Chondrocyte (in vitro differentiated cells): ENCODE measurements around the gene EYA4. TPM values are rescaled to one million over a fixed set of nuclear protein-coding genes. Genes with fewer than 3 reads are reported as not detected.

Experiments
- DNase-seq: peaks from one replicate; pipeline ENCODE4 v3.0.0; 2021; ENCODE audit warnings: mixed read lengths, low spot score
- H3K27ac Mint-ChIP-seq: one replicate; pipeline ENCODE4 v1.8.0; 2021; ENCODE audit warnings: mild to moderate bottlenecking, moderate library complexity, mixed read lengths; ENCODE audit not compliant: unreplicated experiment
- H3K27me3 Mint-ChIP-seq: 2 replicates; pipeline ENCODE4 v1.8.0; 2021; ENCODE audit warnings: low read depth, mixed read lengths
- H3K36me3 Mint-ChIP-seq: 2 replicates; pipeline ENCODE4 v1.8.0; 2021; ENCODE audit warnings: low read depth, mixed read lengths
- H3K4me1 Mint-ChIP-seq: 2 replicates; pipeline ENCODE4 v1.8.0; 2021; ENCODE audit warnings: low read depth, mild to moderate bottlenecking, mixed read lengths
- H3K4me3 Mint-ChIP-seq: one replicate; pipeline ENCODE4 v1.8.0; 2021; ENCODE audit warnings: mild to moderate bottlenecking, moderate library complexity, mixed read lengths; ENCODE audit not compliant: unreplicated experiment
- H3K9me3 Mint-ChIP-seq: 2 replicates; pipeline ENCODE4 v1.8.0; 2021; ENCODE audit warnings: low read depth, mixed read lengths
- CTCF ChIP-seq: fragments of 200-600 bp; sonication (generic); IDR thresholded peaks from 2 replicates; pipeline ENCODE4 v1.5.0; 2021; ENCODE audit warnings: antibody characterized with exemption, mild to moderate bottlenecking, moderate library complexity
- total RNA-seq: library from RNA; stranded (reverse); gene quantifications from 3 replicates; pipeline ENCODE4 v1.2.1, GENCODE V29; 2021

The EYA4 gene
- total RNA-seq, 1 donor from 2014 or later = 7.9 TPM

DNA sequence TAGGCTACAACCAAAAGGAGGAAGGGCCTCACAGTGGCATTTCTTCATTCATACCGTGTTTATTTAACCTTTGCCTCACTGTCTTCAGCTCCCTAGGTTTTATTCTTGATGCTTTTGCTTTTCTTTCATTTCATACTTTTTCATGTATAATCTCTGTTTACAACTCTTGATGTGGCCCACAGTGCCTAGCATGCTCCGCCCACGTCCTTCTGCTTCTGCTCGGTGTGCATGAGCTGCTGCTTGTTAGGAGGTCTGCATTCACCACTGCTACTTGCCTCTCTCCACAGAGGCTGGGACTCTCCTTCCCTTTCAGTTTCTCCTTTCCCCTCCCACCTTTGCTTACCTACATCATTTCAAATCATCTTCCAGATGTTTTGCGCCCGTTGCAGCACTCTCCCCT lies 147.6 kb downstream of the EYA4 start:
- H3K4me1 Mint-ChIP-seq = peaks cover 15% of the 10 kb centered on the region
- no peak overlapping the region for H3K27ac Mint-ChIP-seq
- no peak overlapping the region for H3K4me3 Mint-ChIP-seq
- no peak for DNase-seq
- no peaks in the 10 kb centered on the region for H3K27me3 Mint-ChIP-seq
- no peaks in the 10 kb centered on the region for H3K36me3 Mint-ChIP-seq
- peaks cover 3% of the 10 kb centered on the region for H3K9me3 Mint-ChIP-seq
- TF ChIP-seq CTCF = no peak

DNA sequence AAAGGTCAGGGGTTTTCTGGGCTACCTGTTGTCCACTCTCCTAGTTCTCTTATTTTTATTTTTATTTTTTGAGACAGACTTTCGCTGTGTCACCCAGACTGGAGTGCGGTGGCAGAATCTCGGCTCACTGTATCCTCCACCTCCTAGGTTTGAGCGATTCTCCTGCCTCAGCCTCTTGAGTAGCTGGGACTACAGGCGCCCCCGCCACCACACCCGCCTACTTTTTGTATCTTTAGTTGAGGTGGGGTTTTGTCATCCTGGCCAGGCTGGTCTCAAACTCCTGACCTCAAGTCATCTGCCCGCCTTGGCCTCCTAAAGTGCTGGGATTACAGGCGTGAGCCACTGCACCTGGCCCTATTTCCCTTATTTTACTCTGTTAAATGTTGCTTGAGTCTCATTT lies 149.0 kb downstream of the EYA4 start:
- H3K9me3 Mint-ChIP-seq = peaks cover 3% of the 10 kb centered on the region
- no peaks in the 10 kb centered on the region for H3K36me3 Mint-ChIP-seq
- no peak overlapping the region for H3K27ac Mint-ChIP-seq
- H3K4me3 Mint-ChIP-seq = no peak overlapping the region
- DNase-seq = no peak
- H3K4me1 Mint-ChIP-seq = peaks cover 22% of the 10 kb centered on the region
- H3K27me3 Mint-ChIP-seq = no peaks in the 10 kb centered on the region
- TF ChIP-seq CTCF = no peak

DNA sequence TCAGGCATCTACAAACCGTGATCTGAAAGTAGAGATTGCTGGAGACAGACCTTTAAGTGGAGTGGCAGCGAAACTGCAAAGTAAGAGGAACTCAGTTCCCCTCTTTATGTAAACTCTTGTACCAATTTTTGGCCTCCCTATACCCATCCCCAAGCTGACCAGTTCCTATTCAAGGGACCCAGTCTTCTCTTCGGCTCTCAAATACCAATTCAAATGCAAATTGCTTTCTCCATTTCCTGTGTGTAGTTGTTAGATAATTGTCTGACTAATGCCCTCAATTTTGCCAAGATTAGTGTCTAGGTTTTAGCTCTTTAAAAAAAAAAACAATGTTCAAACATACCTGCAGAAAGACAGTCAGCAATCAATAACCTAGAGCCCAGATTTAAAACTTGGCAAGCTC lies 150.9 kb downstream of the EYA4 start:
- no peaks in the 10 kb centered on the region for H3K36me3 Mint-ChIP-seq
- no peak for DNase-seq
- H3K27ac Mint-ChIP-seq = no peak overlapping the region
- H3K9me3 Mint-ChIP-seq = peaks cover 5% of the 10 kb centered on the region
- H3K4me1 Mint-ChIP-seq = peaks cover 20% of the 10 kb centered on the region
- H3K4me3 Mint-ChIP-seq = no peak overlapping the region
- H3K27me3 Mint-ChIP-seq = no peaks in the 10 kb centered on the region
- no peak for TF ChIP-seq CTCF

DNA sequence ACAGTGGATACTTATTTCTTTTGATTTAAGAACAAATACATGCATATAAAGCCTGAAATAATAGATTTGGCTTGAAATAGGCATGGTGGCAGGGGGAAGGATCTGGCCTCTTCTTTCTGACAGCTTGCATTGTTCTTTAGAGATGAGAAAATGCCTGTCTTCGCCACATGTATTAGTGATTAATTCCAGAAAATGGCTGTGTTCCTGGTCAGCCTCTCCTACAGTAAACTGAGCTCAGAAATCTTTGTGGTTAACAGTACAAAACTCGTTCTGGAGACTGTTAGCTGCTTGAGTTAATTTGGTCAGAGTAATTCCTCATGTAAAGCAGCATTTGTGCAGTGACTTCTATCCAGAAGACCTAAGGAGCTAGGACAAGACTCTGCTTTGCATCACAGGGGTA lies 151.5 kb downstream of the EYA4 start:
- DNase-seq = no peak
- Mint-ChIP-seq H3K9me3 (peaks cover 4% of the 10 kb centered on the region), H3K27me3 (no peaks in the 10 kb centered on the region), H3K27ac (no peak overlapping the region), H3K4me3 (no peak overlapping the region), H3K36me3 (no peaks in the 10 kb centered on the region), H3K4me1 (peaks cover 25% of the 10 kb centered on the region)
- no peak for TF ChIP-seq CTCF

- no peak overlapping the region for H3K4me3 Mint-ChIP-seq
- peaks cover 2% of the 10 kb centered on the region for H3K9me3 Mint-ChIP-seq
- TF ChIP-seq CTCF = no peak
- DNase-seq = no peak
- no peaks in the 10 kb centered on the region for H3K27me3 Mint-ChIP-seq
- H3K27ac Mint-ChIP-seq = no peak overlapping the region
- H3K4me1 Mint-ChIP-seq = peaks cover 26% of the 10 kb centered on the region
- no peaks in the 10 kb centered on the region for H3K36me3 Mint-ChIP-seq
These were observed 152.7 kb downstream of the EYA4 start for GRCh38 chr6:133393891-133394290.
